NCI-H524 treated with DMSO at 0.1 percent for 48 hours (cell line): Measurements from ENCODE around the gene CACNA2D4.

Source experiments
- DNase-seq: peaks from one replicate; lab custom pipeline; 2025; lab: John Stamatoyannopoulos, UW

The CACNA2D4 gene

GRCh38 chr12:1885599-1886245, 32.7 kb downstream of the CACNA2D4 start:
- no peak for DNase-seq

GRCh38 chr12:1885082-1885596, 33.3 kb downstream of the CACNA2D4 start:
- no peak for DNase-seq

- DNase-seq = no peak
These were observed 33.8 kb downstream of the CACNA2D4 start for GRCh38 chr12:1884651-1885050.

GRCh38 chr12:1883513-1883912, 34.9 kb downstream of the CACNA2D4 start:
- DNase-seq = no peak

GRCh38 chr12:1882850-1883470, 35.5 kb downstream of the CACNA2D4 start:
- DNase-seq = no peak

- DNase-seq = no peak
These were observed 36.0 kb downstream of the CACNA2D4 start for GRCh38 chr12:1882405-1882804.

- DNase-seq = no peak
These were observed 36.5 kb downstream of the CACNA2D4 start for GRCh38 chr12:1881936-1882335.

- no peak for DNase-seq
These were observed 37.2 kb downstream of the CACNA2D4 start for GRCh38 chr12:1881301-1881700.

GRCh38 chr12:1880876-1881275, 37.6 kb downstream of the CACNA2D4 start:
- DNase-seq = no peak

GRCh38 chr12:1880153-1880845, 38.2 kb downstream of the CACNA2D4 start:
- no peak for DNase-seq

- DNase-seq = no peak
These were observed 38.8 kb downstream of the CACNA2D4 start for GRCh38 chr12:1879633-1880032.

GRCh38 chr12:1878695-1879094, 39.8 kb downstream of the CACNA2D4 start:
- DNase-seq = no peak

- no peak for DNase-seq
These were observed 40.2 kb downstream of the CACNA2D4 start for GRCh38 chr12:1878214-1878613.

- no peak for DNase-seq
These were observed 41.1 kb downstream of the CACNA2D4 start for GRCh38 chr12:1877169-1877878.

GRCh38 chr12:1876086-1876485, 42.4 kb downstream of the CACNA2D4 start:
- DNase-seq = no peak

- DNase-seq = no peak
These were observed 42.8 kb downstream of the CACNA2D4 start for GRCh38 chr12:1875608-1876007.

GRCh38 chr12:1873531-1874510, 44.6 kb downstream of the CACNA2D4 start:
- no peak for DNase-seq

GRCh38 chr12:1872448-1872847, 46.0 kb downstream of the CACNA2D4 start:
- DNase-seq = no peak

GRCh38 chr12:1872001-1872400, 46.5 kb downstream of the CACNA2D4 start:
- DNase-seq = no peak

GRCh38 chr12:1870998-1871917, 47.2 kb downstream of the CACNA2D4 start:
- no peak for DNase-seq
